Parathyroid adenoma (tissue), 2 donors: ENCODE data around the gene NFIB.
A peak's percentile ranks its signal among the peaks of the same experiment; 100 is the strongest.

Source experiments
- H2AFZ ChIP-seq: fragments of 300-600 bp; sonication (generic); one replicate; pipeline ENCODE4 v1.7.0; 2017; ENCODE audit warnings: antibody characterized with exemption, mild to moderate bottlenecking
- H3K27ac ChIP-seq: fragments of 300-600 bp; sonication (generic); one replicate; pipeline ENCODE4 v1.7.0; 2017
- H3K27me3 ChIP-seq: fragments of 300-600 bp; sonication (generic); one replicate; pipeline ENCODE4 v1.7.0; 2017; ENCODE audit warnings: low read length; ENCODE audit not compliant: control insufficient read depth, insufficient read depth
- H3K36me3 ChIP-seq: fragments of 300-600 bp; sonication (generic); one replicate; pipeline ENCODE4 v1.7.0; 2017; ENCODE audit warnings: low read length; ENCODE audit not compliant: control insufficient read depth, insufficient read depth
- H3K4me1 ChIP-seq: fragments of 300-600 bp; sonication (generic); one replicate; pipeline ENCODE4 v1.7.0; 2017; ENCODE audit warnings: control low read depth
- H3K4me2 ChIP-seq: fragments of 300-600 bp; sonication (generic); one replicate; pipeline ENCODE4 v1.7.0; 2017; ENCODE audit warnings: low read length
- H3K4me3 ChIP-seq: fragments of 300-600 bp; sonication (generic); one replicate; pipeline ENCODE4 v1.7.0; 2017; ENCODE audit warnings: low read depth, low read length
- H3K79me2 ChIP-seq: fragments of 300-600 bp; sonication (generic); one replicate; pipeline ENCODE4 v1.7.0; 2017; ENCODE audit warnings: control low read depth
- H3K9ac ChIP-seq: fragments of 300-600 bp; sonication (generic); one replicate; pipeline ENCODE4 v1.7.0; 2017; ENCODE audit warnings: mild to moderate bottlenecking
- H3K9me3 ChIP-seq: fragments of 300-600 bp; sonication (generic); one replicate; pipeline ENCODE4 v1.7.0; 2017; ENCODE audit warnings: low read length; ENCODE audit not compliant: control insufficient read depth
- TF ChIP-seq, protein P1 (sequence below): fragments of 300-600 bp; sonication (generic); IDR thresholded peaks from one replicate; pipeline ENCODE4 v1.7.0; 2017; ENCODE audit warnings: antibody characterized with exemption, mild to moderate bottlenecking
- donor health status: primary hyperparathyroidism.

The NFIB gene

GRCh38 chr9:14315875-14316601 is 2.1 kb upstream of the NFIB start:
- H3K9ac ChIP-seq = no peak overlapping the region
- H3K4me2 ChIP-seq = peak overlapping the region; percentile 81
- H3K27ac ChIP-seq = no peak overlapping the region
- H3K79me2 ChIP-seq = no peaks in the 10 kb centered on the region
- H3K4me3 ChIP-seq = peak overlapping the region; percentile 48
- peak overlapping the region; percentile 58 for H2AFZ ChIP-seq
- peaks cover 4% of the 10 kb centered on the region for H3K27me3 ChIP-seq
- H3K4me1 ChIP-seq = no peaks in the 10 kb centered on the region
- no peaks in the 10 kb centered on the region for H3K9me3 ChIP-seq
- TF ChIP-seq, protein P1, sequence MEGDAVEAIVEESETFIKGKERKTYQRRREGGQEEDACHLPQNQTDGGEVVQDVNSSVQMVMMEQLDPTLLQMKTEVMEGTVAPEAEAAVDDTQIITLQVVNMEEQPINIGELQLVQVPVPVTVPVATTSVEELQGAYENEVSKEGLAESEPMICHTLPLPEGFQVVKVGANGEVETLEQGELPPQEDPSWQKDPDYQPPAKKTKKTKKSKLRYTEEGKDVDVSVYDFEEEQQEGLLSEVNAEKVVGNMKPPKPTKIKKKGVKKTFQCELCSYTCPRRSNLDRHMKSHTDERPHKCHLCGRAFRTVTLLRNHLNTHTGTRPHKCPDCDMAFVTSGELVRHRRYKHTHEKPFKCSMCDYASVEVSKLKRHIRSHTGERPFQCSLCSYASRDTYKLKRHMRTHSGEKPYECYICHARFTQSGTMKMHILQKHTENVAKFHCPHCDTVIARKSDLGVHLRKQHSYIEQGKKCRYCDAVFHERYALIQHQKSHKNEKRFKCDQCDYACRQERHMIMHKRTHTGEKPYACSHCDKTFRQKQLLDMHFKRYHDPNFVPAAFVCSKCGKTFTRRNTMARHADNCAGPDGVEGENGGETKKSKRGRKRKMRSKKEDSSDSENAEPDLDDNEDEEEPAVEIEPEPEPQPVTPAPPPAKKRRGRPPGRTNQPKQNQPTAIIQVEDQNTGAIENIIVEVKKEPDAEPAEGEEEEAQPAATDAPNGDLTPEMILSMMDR = no peak
- no peaks in the 10 kb centered on the region for H3K36me3 ChIP-seq

DNA sequence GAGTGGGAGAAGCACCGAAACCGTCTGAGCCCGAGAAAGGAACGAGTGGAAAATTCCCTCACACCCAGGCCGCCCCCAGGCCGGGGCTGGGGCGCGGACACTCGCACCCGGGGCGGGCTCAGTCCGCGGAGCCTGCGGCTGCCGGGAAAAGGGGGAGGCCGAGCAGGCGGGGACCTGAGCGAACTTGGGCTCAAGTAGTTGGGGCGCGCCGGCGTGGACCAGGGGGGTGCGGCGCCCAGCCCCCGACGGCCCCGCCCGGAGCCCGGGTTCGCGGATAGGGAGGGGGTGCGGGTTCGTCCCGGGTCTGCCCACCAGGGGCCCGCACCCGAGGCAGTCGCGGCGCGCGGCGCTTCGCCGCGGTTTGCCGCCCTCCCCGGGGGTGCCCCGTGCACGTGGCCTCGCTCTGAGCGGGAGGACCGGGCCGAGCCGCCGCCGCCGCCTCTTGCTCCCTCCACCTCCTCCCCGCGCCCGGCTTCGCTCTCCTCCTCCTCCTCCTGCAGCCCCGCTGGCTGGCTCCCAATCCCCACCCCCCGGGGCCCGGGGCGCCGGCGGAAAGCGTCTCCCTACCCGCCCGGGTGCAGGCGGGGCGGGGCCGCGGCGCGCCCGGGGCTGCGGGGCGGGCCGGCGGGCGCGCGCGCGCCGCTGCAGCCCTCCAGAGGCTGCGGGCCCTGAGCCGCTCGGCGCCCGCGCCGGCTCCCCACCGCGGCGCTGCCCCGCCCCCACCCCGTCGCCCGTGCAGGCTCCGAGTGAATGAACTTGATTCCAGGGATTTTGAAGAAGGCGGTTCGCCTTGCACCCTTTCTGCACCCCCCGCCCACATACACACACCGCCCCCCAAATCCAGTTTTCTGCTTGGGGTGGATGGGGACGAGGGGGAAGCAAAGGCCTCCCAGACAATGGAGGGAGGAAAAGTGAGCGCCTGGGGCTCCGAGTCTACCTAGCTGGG is 1.3 kb upstream of the NFIB start:
- Histone ChIP-seq H3K9me3 (no peaks in the 10 kb centered on the region), H3K4me3 (peak overlapping the region; percentile 64), H3K9ac (no peak overlapping the region)

DNA sequence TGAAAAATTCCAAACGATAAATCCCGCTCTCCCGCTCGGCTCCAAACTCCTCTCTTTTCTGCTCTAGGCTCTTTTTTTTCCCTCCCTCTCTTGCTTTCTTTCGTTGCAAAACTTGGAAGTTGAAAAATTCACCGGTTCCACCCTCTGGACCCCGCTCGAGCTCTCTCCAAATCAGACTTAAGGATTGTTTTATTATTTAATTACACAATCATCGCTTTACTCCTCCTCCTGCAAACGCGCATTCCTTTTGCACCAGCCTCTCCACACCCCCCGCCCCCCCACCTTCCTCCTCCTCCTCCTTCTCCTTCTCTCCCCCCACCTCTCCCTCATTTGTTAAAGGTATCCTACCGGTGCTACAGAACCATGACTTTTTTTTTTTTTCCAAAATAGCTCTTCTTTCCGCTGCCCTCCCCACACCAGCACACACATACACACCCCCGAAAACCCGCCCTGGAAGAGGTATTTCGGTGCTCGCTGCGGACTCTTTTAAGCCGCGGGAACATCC is 535 bp upstream of the NFIB start:
- Histone ChIP-seq H3K4me2 (peak overlapping the region; percentile 64), H3K27ac (peak overlapping the region; percentile 66), H3K4me1 (no peaks in the 10 kb centered on the region), H3K9ac (no peak overlapping the region), H3K9me3 (no peaks in the 10 kb centered on the region), H2AFZ (peak overlapping the region; percentile 76), H3K36me3 (no peaks in the 10 kb centered on the region), H3K4me3 (peak overlapping the region; percentile 64), H3K79me2 (no peaks in the 10 kb centered on the region), H3K27me3 (peaks cover 4% of the 10 kb centered on the region)
- TF ChIP-seq, protein P1 = no peak

More for the DNA sequence above, 1.3 kb upstream of the NFIB start:
- H3K79me2 ChIP-seq = no peaks in the 10 kb centered on the region
- peak overlapping the region; percentile 76 for H2AFZ ChIP-seq
- H3K36me3 ChIP-seq = no peaks in the 10 kb centered on the region
- TF ChIP-seq, protein P1 = no peak
- H3K4me1 ChIP-seq = no peaks in the 10 kb centered on the region
- H3K27ac ChIP-seq = peak overlapping the region; percentile 66
- peaks cover 4% of the 10 kb centered on the region for H3K27me3 ChIP-seq
- H3K4me2 ChIP-seq = peak overlapping the region; percentile 81

DNA sequence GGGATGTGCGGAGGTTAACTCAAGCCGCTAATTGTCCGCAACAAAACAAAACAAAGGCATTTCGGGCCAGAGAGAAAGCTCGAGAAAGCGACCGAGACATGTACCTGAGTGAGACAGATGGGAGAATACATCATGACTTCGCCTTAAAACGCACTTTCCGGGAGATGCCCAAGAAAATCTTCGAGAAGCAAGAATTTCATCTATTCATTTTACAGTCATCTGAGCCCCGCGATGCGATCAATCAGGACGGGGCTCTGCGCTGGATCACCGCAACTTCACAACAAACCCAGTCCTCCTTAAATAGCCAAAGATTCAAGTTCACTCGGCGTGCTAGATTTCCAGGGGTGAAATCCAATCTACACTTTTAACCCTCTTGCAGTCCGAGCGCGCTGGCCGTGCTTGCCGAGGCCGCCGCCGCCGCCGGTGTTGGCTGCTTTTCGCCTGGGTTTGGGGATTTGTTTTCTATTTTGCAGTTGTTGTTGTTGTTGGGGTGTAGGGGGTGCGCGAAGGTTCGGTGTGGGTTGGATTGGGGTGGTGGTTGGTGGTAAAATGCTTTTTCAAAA is 482 bp downstream of the NFIB start:
- H3K27me3 ChIP-seq = peaks cover 4% of the 10 kb centered on the region
- H3K27ac ChIP-seq = peak overlapping the region; percentile 42
- H3K9ac ChIP-seq = no peak overlapping the region
- no peaks in the 10 kb centered on the region for H3K36me3 ChIP-seq
- H3K4me2 ChIP-seq = peak overlapping the region; percentile 85
- H3K79me2 ChIP-seq = no peaks in the 10 kb centered on the region
- H3K4me3 ChIP-seq = peak overlapping the region; percentile 65
- H2AFZ ChIP-seq = peak overlapping the region; percentile 53
- H3K4me1 ChIP-seq = no peaks in the 10 kb centered on the region
- TF ChIP-seq, protein P1 = no peak
- H3K9me3 ChIP-seq = no peaks in the 10 kb centered on the region
